C4-2B (cell line): ENCODE results near the gene ABHD12.

Source experiments
- H3K27ac ChIP-seq: fragments of 450-650 bp; 2 replicates; pipeline ENCODE4 v1.5.1; 2017
- ZFX ChIP-seq: fragments of 450-650 bp; IDR thresholded peaks from 2 replicates; pipeline ENCODE4 v1.6.1; 2017
- TF ChIP-seq, protein P1 (sequence below): fragments of 450-650 bp; conservative IDR thresholded peaks from 2 replicates; pipeline ENCODE4 v1.5.1; 2017; ENCODE audit warnings: mild to moderate bottlenecking

The ABHD12 gene

DNA sequence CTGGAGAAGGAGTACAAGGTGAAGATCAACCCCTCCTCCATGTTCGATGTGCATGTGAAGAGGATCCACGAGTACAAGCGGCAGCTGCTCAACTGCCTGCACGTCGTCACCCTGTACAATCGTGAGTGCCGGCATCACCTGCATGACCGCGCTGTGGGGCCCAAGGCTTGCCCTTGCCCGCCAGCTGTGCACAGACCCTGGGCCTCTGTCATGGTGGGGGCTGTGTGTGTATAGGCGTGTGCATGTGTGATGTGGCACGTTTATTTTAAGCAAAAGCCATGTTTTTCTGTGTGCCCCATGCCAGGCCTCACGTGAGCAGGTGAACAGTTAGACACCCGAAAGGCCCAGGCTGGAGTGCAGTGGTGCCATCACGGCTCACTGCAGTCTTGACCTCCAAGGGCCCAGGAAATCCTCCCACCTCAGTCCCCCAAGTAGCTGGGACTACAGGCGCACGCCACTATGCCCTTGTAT is 106.5 kb downstream of the ABHD12 start:
- H3K27ac ChIP-seq = no peak overlapping the region
- TF ChIP-seq ZFX = no peak
- TF ChIP-seq, protein P1, sequence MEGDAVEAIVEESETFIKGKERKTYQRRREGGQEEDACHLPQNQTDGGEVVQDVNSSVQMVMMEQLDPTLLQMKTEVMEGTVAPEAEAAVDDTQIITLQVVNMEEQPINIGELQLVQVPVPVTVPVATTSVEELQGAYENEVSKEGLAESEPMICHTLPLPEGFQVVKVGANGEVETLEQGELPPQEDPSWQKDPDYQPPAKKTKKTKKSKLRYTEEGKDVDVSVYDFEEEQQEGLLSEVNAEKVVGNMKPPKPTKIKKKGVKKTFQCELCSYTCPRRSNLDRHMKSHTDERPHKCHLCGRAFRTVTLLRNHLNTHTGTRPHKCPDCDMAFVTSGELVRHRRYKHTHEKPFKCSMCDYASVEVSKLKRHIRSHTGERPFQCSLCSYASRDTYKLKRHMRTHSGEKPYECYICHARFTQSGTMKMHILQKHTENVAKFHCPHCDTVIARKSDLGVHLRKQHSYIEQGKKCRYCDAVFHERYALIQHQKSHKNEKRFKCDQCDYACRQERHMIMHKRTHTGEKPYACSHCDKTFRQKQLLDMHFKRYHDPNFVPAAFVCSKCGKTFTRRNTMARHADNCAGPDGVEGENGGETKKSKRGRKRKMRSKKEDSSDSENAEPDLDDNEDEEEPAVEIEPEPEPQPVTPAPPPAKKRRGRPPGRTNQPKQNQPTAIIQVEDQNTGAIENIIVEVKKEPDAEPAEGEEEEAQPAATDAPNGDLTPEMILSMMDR = no peak

DNA sequence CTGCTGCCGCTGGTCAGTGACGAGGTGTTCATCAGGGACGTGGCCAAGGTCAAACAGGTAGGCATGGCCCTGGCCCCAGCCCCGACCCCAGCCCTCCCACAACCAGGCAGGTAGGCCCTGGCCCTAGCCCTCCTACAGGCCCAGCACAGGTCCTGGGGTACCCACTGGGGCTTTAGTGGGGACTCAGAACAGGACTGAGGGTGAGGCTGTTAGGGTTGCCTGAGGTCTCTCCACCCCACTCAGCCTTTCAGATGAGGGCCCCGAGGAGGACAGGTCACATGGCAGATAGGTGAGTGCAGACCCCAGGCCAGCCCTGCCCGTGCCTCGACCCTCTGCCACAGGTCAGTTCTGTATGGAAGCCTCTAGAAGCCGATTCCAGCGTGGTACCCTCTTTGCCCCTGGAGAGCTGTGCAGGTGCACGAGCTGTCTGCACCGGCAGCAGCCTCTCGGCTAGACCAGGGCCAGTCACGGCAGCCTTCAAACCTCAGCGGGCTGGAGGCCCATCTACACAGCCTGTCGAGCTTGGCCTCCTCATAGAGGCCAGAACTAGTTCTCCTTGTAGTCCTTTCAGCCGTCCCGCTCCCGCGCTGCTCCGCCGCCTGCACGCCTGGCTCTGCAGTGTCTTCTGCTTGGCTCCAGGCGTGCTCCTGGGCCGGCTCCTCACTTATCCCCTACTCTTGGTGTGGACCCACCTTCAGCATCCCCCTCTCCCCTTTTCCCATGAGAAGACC is 107.2 kb downstream of the ABHD12 start:
- TF ChIP-seq, protein P1 = no peak
- TF ChIP-seq ZFX = no peak
- H3K27ac ChIP-seq = no peak overlapping the region; the same call in 1 of the 2 replicates

DNA sequence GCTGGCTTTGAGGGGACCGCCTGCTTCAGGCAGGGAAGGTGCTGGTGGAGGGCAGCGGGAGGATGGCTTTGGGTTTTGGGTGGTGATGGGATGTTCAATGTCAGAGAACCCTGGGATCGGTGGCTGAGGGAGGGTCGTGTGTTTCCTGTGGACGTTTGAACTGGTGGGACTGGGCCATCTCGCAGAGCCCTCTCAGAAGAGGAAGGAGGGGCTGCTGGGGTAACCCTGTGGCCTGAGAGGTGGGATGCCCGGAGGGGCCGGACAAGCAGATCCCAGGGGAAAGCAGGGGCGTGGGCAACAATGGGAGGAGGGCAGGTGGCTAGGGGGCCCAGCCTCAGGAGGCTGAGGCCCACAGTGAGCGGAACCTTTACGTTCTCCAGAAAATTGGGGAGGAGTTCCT is 107.8 kb downstream of the ABHD12 start:
- no peak for TF ChIP-seq ZFX
- TF ChIP-seq, protein P1 = no peak
- H3K27ac ChIP-seq = peak overlapping the region; percentile 86

DNA sequence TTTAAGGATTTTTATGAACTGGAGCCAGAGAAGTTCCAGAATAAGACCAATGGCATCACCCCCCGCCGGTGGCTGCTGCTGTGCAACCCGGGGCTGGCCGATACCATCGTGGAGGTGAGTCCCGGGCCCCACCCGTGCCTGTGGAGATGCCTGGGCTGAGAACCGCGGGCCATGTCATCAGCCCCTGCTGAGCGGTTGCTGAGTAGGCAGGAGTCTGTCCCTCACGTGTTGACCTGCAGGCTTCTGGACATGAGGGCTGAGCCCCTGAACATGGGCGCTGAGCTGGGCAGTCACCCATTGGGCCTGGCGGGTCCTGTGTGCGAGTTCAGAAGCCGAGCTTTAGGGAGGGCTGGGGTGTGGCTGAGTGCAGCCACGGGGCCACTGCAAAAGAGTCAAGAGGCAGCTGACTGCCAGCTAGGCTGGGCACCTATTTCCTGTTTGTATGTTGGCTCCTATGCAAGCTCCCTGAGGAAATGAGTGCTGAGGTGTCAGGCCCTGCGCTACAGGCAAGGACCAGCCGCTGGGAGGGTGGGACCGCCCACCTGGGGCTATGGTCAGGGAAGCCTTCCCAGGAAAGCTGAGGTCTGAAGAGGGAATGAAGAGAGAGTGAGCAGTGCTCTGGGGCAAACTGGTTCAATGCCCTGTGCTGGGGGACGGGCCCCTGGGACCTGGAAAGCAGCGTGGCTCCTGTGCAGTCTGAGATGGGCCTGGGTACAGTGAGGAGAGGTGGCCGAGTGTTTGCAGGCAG is 108.4 kb downstream of the ABHD12 start:
- peak overlapping the region; percentile 86 for H3K27ac ChIP-seq

DNA sequence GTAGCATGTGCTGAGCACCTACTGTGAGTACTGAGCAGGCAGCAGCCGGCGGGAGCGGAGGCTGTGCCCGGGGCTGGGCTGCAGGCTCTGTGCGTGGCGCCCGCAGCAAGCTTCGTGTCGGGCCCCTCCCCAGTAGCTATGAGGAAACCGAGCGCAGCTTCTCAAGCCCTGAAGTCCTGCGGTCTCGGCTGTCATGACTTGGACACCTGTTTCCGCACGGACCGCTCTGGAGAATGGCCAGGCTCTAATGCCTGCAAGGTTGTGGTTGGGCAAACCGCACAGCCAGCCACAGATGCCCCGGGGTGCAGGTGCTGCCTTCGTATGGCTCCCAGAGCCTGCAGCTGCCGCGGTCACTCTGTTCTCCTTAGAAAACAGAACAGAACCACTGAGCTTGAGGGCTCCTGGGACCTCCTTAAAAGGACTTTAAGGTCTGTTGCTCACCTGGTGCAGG is 109.1 kb downstream of the ABHD12 start:
- peak overlapping the region; percentile 86 for H3K27ac ChIP-seq
- no peak for TF ChIP-seq ZFX
- TF ChIP-seq, protein P1 = no peak

More for the DNA sequence above, 108.4 kb downstream of the ABHD12 start:
- no peak for TF ChIP-seq ZFX
- TF ChIP-seq, protein P1 = no peak

DNA sequence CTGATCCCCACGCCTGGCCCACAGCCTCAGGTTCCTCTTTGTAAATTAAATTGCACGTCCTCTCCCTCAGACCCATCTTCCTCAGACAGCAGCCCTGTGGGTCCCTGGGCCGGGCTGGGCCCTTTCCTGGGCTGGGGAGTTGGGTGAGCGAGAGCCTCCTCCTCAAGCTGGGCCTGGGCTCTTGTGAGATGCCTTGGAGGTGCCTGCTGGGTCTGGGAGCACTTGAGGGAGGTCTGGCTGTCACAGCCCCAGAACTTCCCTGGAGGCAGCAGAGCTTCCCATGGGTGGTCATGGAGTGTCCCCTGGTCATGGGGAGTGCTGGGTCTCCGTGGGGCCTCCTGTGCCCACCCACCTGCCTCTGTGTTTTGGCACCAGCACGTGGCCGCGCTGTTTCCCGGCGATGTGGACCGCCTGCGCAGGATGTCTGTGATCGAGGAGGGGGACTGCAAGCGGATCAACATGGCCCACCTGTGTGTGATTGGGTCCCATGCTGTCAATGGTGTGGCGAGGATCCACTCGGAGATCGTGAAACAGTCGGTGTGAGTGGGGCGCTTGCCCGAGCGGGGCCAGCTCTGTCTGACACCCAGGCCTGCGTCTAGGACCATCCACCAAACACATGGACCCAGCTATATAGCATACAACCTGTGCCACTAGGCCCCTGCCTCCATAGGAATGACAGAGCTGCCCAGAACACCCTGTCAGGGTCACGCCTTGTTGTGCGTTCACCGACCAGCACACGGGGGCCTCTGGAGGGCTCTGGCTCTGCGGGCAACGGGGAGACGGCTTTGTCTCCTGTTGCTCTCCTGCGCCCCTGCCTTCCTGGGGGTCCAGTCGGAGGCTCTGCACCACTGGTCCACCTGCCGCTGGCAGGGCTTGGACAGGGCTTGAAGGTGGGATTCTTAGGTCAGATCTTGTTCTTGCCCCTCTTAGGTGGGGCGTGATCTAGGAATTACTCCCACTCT is 109.8 kb downstream of the ABHD12 start:
- no peak for TF ChIP-seq ZFX
- TF ChIP-seq, protein P1 = no peak
- H3K27ac ChIP-seq = peak overlapping the region; percentile 86
